Hepatic stellate cell (primary cell): ENCODE data around the gene GPLD1.

Experiments
- DNase-seq: peaks from one replicate; pipeline ENCODE4 v3.0.0; 2011; ENCODE audit warnings: low spot score

Gene GPLD1

GRCh38 chr6:24455061-24455460, 34.3 kb downstream of the GPLD1 start:
- DNase-seq, result no peak

- no peak for DNase-seq
Observed at GRCh38 chr6:24454452-24454851, 34.9 kb downstream of the GPLD1 start.

GRCh38 chr6:24453921-24454320, 35.5 kb downstream of the GPLD1 start:
- no peak for DNase-seq

- DNase-seq, result no peak
Observed at GRCh38 chr6:24451581-24452388, 37.6 kb downstream of the GPLD1 start.

GRCh38 chr6:24448828-24449525, 40.4 kb downstream of the GPLD1 start:
- no peak for DNase-seq

DNA sequence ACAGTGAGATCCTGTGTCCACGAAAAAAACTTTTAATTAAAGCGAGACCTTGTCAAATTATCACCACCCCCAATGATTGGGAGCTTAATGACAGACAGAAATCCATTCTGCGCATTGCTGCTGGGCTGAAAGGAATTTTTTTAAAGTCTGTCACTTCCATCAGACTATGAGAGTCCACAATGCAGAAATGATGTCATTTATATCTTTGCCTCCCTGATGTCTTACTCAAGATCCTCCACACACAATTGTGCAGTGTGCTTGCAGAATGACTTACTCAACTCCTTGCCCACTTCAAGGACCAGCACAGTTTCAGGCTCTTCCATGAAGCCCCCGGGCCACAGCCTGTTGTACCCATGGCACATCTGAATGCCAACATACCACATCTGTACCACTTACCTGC, 41.0 kb downstream of the GPLD1 start:
- no peak for DNase-seq

DNA sequence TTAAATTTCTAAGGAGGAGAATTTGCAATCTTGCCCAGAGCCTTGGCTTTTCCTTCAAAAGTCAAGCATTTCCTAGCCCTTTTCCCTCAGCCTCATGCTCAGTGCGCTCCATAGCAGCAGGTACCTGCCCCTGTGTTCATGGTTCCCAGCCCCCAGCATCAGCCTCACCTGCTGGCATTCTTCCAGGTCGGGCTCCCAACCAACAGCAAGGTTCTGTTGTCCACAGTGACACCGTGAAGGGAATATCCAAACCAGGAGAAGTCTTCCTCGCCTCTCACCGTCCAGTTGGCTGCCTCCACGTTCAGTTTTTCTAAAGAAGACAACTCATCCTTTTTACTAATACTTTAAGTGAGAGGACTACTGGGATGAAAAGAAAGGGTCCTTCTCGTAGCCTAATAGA, 42.7 kb downstream of the GPLD1 start:
- DNase-seq, result no peak

- DNase-seq, result no peak
Observed at GRCh38 chr6:24445704-24446103, 43.7 kb downstream of the GPLD1 start.

DNA sequence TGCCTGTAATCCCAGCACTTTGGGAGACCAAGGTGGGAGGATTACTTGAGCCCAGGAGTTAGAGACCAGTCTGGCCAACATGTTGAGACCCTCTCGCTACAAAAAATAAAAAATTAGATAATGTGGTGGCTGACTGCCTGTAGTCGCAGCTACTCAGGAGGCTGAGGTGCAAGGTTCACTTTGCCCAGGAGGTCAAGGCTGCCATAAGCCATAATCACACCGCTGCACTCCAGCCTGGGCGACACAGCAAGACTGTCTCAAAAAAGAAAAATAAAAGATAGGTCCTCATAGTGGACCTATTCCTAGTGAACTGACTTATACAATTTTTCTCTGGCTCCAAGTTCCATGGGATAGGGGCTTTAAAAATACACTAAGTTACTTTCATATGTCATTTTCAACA, 44.8 kb downstream of the GPLD1 start:
- no peak for DNase-seq

DNA sequence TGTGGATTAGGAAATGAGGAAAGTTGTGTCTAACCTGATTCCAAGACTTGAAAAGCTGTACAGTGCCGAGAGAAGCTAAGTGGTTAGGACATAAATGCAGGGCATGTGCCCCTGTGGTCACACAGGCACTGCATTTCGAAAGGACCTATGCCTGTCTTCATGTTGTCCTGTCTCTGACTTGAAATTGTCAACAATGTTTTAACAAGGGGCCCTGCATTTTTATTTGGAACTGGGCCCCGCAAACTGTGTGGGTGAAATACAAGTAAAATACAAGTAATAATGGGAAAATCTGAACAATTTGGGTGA, 47.8 kb downstream of the GPLD1 start:
- DNase-seq, result no peak

DNA sequence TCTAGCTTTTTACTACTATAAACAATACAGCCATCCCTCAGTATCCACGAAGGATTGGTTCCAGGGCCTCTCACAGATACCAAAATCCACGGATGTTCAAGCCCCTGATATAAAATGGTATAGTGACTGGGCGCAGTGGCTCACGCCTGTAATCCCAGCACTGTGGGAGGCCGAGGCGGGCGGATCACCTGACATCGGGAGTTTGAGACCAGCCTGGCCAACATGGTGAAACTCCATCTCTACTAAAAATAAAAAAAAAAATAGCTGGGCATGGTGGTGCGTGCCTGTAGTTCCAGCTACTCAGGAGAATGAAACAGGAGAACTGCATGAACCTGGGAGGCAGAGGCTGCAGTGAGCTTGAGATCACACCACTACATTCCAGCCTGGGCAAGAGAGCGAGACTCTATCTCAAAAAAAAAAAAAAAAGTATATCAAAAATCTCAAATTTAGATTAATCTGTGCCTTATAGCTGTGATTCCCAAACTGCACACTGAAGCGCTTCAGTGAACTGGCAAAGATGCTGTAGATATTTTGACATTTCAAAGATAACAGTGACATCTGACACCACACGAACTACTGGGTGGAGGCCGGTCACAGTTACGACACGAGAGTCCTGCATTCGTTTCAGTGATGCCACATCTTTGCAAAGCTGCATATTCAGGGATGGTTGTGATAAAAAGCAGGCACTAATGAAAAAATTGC, 48.3 kb downstream of the GPLD1 start:
- no peak for DNase-seq

- no peak for DNase-seq
Observed at GRCh38 chr6:24439858-24440539, 49.4 kb downstream of the GPLD1 start.

DNA sequence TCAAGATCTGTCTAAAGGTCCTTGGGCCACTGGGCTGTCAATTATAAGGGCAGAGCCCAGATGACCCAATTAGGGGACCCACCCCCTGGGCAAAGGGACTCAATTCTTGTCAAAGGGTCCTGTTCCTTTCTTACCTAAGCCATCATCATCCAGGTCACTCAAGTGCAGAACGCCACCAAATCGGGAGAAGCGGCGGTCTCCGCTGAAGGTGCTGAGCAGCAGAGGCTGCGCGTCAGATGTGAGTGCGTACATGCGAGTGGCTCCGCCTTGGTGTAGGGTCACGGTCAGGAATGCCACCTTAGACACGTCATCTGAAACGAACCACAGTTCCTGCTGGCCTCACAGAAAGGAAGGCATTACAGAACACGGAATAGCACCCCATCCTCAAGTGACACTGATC, 52.4 kb downstream of the GPLD1 start:
- no peak for DNase-seq

- DNase-seq, result no peak
Observed at GRCh38 chr6:24432611-24433010, 56.8 kb downstream of the GPLD1 start.

DNA sequence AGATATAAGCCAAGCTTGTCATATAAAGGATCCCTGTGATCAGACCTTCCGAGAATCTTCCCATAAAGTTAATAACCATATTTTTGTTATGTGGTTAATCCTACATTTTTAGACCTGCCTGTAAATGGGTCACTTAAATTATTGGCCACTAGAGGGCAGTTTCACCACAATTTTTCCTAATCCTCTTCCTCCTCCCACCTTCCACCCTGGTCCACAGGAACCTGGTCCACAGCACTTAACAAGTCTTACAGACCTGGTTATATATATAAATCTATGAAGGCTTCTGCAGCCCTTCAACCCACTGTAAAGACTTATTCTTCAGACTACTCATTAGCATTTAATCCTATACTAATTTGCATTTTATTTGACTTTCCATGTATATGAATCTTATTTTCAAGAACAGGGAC, 58.3 kb downstream of the GPLD1 start:
- DNase-seq, result peak; percentile 51

GRCh38 chr6:24430086-24430485, 59.3 kb downstream of the GPLD1 start:
- DNase-seq, result no peak

DNA sequence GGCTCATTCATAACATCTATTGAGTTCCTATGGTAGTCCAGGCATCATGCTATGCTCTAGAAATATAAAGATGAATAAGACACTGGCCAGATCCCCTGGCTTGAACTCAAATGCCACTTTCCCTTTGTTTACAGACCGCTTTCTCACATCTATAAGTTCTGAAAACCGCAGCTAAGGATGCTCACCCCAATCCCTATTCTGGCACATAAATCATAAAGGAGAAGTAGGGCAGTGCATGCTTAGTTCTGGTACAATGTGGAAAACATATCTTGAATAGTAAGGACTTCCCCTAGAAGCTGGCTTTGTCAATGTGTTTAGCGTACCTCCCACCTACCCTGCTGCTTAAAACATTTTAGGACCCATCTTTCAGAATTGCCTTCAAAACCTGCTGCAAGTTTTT, 60.2 kb downstream of the GPLD1 start:
- no peak for DNase-seq

GRCh38 chr6:24428615-24429014, 60.8 kb downstream of the GPLD1 start:
- DNase-seq, result no peak

GRCh38 chr6:24426729-24427446, 62.5 kb downstream of the GPLD1 start:
- DNase-seq, result no peak

DNA sequence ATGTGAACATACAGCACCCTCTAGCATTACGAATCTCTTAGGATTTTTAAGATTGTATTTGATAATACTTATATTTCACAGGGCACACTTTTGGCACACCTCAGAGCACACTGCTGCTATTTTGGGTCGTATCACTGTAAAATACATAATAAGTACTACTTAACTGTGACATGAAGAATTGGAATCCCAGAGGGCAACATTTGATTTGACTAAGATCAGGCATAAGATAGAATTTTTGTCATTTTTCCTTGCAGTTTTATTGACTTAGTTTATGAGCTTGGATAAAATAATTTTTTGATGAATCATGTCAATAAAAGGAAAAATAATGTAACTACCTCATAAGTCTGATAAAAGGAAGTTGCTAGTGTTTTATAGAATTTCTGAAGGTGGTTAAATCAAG, 64.3 kb downstream of the GPLD1 start:
- no peak for DNase-seq

- no peak for DNase-seq
Observed at GRCh38 chr6:24419526-24419925, 69.9 kb downstream of the GPLD1 start.

GRCh38 chr6:24415753-24416152, 73.6 kb downstream of the GPLD1 start:
- no peak for DNase-seq
